HL-60 (cell line): ENCODE data around the gene NEK9.

Source experiments
- CTCF ChIP-seq: IDR thresholded peaks from one replicate; pipeline ENCODE4 v1.5.1; 2011; ENCODE audit warnings: low read length, control low read depth, inconsistent platforms; ENCODE audit not compliant: insufficient read depth
- GABPA ChIP-seq: IDR thresholded peaks from 2 replicates; pipeline ENCODE4 v1.6.1; 2012; ENCODE audit warnings: low read depth
- POLR2AphosphoS5 ChIP-seq: IDR thresholded peaks from 2 replicates; pipeline ENCODE4 v1.6.1; 2012; ENCODE audit warnings: low read depth
- REST ChIP-seq: IDR thresholded peaks from 2 replicates; pipeline ENCODE4 v1.6.1; 2012; ENCODE audit warnings: low read depth; ENCODE audit not compliant: insufficient replicate concordance
- SPI1 ChIP-seq: IDR thresholded peaks from 2 replicates; pipeline ENCODE4 v1.6.1; 2012; ENCODE audit warnings: low read depth, mild to moderate bottlenecking, borderline replicate concordance

GRCh38 chr14:75140620-75141019 lies 13.8 kb upstream of the NEK9 start:
- no peak for TF ChIP-seq CTCF
- no peak for TF ChIP-seq POLR2AphosphoS5
- TF ChIP-seq GABPA = no peak
- TF ChIP-seq SPI1 = no peak
- no peak for TF ChIP-seq REST
